Left hindlimb (tissue), 1 donor: ENCODE measurements around the gene TULP4.
"Not testable (repeated sequence)": the region's sequence is repeated elsewhere in the genome, so short reads cannot be mapped to it uniquely, and the experiment has no call there.

ENCODE experiments used
- DNase-seq: peaks from one replicate; pipeline ENCODE4 v3.0.0-alpha.2; 2018

TULP4 gene

DNA sequence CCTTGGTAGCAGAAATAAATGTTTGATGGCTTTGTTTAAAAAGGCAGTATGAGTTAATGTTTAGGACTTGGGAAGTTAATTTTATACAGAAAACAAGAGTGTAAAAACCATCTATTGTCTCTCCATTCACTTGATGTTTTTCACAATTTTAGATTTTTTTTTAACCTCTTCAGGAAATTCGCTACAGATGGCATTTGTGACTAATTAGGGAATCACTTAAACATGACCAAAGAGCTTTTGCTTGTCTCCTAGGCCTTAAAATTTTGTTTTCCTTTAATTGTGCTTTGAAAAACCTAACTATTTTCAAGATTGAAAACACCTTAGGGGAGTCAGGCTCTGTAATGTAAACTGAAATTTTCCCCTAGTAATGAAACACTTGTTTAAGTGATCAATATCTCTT is 17.3 kb downstream of the TULP4 start:
- no peak for DNase-seq

- no peak for DNase-seq
Observed at GRCh38 chr6:158330016-158330415, 17.8 kb downstream of the TULP4 start.

DNA sequence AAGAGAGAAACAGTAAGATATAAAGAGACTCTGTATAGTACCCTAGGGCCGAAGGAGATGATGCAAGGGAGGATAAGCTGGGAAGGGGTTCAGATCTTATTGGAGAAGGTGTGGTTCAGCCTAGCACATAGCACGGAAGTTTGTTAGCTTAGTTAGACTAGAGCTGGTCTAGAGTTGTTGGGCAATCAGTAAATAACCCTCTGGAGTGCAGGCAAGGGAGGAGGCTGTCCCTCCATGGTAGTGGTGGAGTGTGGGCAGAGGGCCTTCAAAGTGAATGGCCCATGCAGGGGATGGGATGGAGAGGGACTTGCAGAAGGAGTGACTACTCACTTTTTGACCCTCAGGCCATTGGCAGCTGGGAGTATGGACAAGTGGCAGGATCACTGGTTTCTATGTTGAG is 20.0 kb downstream of the TULP4 start:
- no peak for DNase-seq

- no peak for DNase-seq
Observed at GRCh38 chr6:158333094-158333493, 20.8 kb downstream of the TULP4 start.

DNA sequence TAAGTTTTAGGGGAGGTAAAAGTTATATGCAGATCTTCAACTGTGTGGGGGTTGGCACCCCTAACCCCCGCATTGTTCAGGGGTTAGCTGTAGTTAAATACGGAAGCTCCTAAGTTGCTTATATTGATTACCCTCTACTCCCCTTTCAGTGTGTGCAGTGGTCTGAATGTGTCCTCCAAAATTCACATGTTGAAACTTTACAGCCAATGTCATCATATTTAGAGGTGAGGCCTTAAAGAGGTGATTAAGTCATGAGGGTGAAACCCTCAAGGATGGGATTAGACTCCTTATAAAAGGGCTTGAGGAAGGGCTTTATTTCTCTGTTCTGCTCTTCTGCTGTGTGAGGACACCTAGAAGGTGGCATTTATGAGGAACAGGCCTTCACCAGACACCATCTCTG is 22.3 kb downstream of the TULP4 start:
- no peak for DNase-seq

DNA sequence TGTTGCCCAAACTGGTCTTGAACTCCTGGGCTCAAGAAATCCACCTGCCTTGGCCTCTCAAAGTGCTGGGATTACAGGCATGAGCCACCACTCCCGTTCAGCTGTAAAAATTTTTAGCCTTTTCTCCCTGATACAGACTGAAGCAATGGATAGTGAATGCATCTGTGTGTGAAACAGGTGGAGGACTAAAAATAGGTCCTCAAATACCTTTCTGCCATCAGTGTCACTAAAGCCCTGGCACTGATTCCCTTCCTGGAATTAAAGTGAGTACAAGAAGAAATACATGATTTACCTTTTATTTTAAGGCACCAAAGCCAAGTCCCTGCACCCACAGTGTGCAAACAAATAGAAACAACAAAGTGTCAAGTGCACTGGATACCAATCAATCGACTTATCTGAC is 25.1 kb downstream of the TULP4 start:
- DNase-seq, result no peak

GRCh38 chr6:158338311-158339112 is 26.2 kb downstream of the TULP4 start:
- DNase-seq, result no peak

GRCh38 chr6:158339197-158339596 is 26.9 kb downstream of the TULP4 start:
- not testable (repeated sequence) for DNase-seq

DNA sequence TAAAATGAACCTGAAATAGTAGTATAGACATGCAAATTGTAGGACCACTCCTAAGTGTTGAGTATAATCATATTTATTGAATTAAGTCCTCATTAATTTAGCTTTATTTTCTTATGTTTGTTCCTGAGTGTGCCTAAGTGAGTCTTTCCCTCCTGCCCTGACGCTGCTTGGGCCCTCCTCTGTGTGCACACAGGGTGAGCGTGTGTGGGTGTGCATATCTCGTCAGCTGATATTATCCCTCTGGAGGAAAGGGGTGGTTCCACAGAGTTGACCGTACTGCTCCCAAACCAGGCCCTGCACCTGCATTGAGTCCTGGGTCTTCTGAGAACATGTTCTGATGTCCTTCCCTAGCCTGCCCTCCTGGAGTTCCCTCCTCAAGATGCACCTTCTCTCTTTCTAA is 28.0 kb downstream of the TULP4 start:
- no peak for DNase-seq

DNA sequence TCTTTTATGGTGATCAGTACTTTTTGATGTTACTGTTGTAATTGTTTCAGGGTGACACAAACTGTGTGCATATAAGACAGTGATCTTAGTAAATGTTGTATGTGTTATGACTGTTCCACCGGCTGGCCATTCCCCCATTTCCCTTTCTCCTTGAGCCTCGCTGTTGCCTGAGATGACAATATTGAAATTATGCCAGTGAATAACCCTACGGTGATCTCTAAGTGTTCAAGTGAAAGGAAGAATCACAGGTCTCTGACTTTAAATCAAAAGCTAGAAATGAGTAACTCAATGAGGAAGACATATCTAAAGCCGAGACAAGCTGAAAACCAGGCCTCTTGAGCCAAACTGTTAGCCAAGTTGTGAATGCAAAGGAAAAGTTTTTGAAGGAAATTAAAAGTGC is 32.3 kb downstream of the TULP4 start:
- DNase-seq, result no peak

DNA sequence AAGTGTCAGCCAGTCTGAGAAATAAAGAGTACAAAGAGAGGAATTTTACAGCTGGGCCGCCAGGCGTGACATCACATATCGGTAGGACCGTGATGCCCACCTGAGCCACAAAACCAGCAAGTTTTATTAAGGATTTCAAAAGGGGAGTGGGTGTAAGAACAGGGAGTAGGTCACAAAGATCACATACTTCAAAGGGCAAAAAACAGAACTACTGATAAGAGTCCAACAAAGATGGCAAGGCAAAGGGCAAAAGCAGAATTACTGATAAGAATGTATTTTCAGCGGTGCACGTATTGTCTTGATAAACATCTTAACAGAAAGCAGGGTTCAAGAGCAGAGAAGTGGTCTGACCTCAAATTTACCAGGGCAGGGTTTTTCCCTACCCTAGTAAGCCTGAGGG is 33.2 kb downstream of the TULP4 start:
- not testable (repeated sequence) for DNase-seq

- no peak for DNase-seq
Observed at GRCh38 chr6:158347335-158347734, 35.1 kb downstream of the TULP4 start.

- not testable (repeated sequence) for DNase-seq
Observed at GRCh38 chr6:158348737-158349504, 36.7 kb downstream of the TULP4 start.

GRCh38 chr6:158349505-158350275 is 37.4 kb downstream of the TULP4 start:
- DNase-seq, result not testable (repeated sequence)

GRCh38 chr6:158350731-158351130 is 38.5 kb downstream of the TULP4 start:
- DNase-seq, result not testable (repeated sequence)

- DNase-seq, result no peak
Observed at GRCh38 chr6:158353883-158354877, 41.9 kb downstream of the TULP4 start.

- no peak for DNase-seq
Observed at GRCh38 chr6:158356586-158357546, 44.6 kb downstream of the TULP4 start.

DNA sequence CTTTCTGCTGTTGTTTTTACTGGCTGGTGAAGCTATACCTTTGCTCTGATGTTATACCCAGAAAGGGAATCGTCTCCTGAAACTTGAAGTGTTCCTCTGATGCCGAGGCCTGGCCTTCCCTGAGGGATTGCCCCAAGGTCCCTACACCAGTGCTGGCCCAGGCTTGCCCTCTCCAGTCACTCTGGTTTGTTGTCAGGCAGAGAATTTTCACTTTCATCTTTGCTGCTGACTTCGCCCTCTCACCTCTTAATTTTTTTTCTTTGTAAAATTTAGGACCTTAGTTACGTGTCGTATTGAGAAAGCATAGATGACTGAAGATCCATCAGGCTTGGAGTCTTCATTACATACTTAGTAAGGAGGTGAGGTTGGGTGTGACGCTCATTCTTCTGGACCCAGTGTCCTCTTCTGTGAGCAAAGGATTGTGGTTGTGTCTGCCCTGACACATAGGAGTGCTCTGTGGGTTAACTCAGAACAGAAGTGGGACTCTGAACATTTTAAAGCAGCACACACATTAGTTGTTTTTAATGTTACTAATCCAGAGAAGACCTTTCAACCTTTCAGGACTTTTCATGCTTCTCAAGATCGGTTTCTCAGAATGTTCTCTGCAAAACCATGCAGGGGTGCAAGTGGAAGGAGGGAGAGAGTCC is 45.4 kb downstream of the TULP4 start:
- no peak for DNase-seq

DNA sequence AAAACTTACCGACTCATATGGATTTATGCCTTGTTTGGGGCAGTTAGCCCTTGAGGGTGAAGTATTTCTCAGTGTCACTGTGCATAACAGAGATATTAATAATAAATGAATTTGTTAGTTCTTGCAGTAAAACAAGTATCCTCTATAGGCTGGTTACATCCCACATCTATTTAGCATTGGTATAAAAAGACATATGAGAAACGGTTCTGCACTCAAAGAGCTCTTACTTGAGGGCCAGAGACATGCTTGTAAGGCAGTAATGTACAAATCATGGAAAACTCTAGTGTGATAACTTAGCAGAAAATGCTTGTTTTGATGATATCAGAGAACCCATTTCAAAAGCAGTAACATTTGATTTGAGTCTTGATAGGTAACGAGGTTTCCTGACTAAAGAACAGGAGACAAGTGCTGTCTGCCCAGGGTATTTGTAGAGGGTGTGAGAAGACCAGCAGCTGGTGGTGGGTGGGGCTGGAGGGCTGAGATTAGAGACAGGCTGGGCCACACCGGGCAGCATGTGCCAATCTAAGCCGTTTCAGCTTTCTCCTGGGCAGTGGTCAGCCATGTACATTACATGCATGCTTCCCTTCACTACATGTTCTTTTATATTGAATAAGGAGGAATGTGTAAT is 46.3 kb downstream of the TULP4 start:
- no peak for DNase-seq

DNA sequence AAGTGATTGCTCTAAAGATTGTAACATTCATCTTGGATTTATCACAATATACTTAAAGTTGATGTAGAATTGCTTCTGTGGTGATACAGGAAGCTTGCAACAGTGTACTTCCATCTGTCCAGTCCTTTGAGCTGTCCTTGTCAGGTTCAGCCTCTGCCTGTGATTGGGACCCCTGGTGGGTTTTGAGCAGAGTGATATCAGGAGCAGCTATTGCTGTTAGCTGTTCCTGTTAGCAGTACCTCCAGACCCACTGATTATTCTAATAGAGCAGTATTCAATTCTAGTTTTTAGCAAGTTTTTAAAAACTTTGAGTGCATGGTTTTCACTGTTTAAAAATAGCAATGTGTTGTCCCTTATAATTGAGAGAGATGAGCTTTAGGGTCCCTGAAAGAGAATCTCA is 48.8 kb downstream of the TULP4 start:
- no peak for DNase-seq
